Measurements from ENCODE around the gene SWT1.
"Not testable (repeated sequence)": the region's sequence is repeated elsewhere in the genome, so short reads cannot be mapped to it uniquely, and the experiment has no call there.

The SWT1 gene

GRCh38 chr1:185317034-185317885, 160.3 kb downstream of the SWT1 start, which contains the start of gene IVNS1ABP:
Gene IVNS1ABP (minus strand): TSS chr1:185317243. CDS start chr1:185309493, 7,750 bp downstream.
- DNase-seq (ENCODE audit: low read depth in 2 of 2, low spot score in 1 of 2): peak; percentile 90 to 94

GRCh38 chr1:185317886-185318310, 160.9 kb downstream of the SWT1 start:
- peak; percentile 42 to 51 for DNase-seq (ENCODE audit: low read depth in 2 of 2, low spot score in 1 of 2)

GRCh38 chr1:185318431-185319138, 161.6 kb downstream of the SWT1 start:
- no peak for DNase-seq (ENCODE audit: low read depth in 2 of 2, low spot score in 1 of 2)

- no peak for DNase-seq (ENCODE audit: low read depth in 2 of 2, low spot score in 1 of 2)
These were observed 162.1 kb downstream of the SWT1 start for GRCh38 chr1:185319139-185319475.

GRCh38 chr1:185321104-185321503, 164.1 kb downstream of the SWT1 start:
- DNase-seq (ENCODE audit: low read depth in 2 of 2, low spot score in 1 of 2): not testable (repeated sequence)

GRCh38 chr1:185321653-185322221, 164.8 kb downstream of the SWT1 start:
- DNase-seq (ENCODE audit: low read depth in 2 of 2, low spot score in 1 of 2): not testable (repeated sequence)

- no peak for DNase-seq (ENCODE audit: low read depth in 2 of 2, low spot score in 1 of 2)
These were observed 165.7 kb downstream of the SWT1 start for GRCh38 chr1:185322636-185323035.

GRCh38 chr1:185324118-185324517, 167.2 kb downstream of the SWT1 start:
- no peak for DNase-seq (ENCODE audit: low read depth in 2 of 2, low spot score in 1 of 2)

GRCh38 chr1:185325413-185325812, 168.4 kb downstream of the SWT1 start:
- no peak for DNase-seq (ENCODE audit: low read depth in 2 of 2, low spot score in 1 of 2)

- no peak for DNase-seq (ENCODE audit: low read depth in 2 of 2, low spot score in 1 of 2)
These were observed 171.3 kb downstream of the SWT1 start for GRCh38 chr1:185328255-185328654.

- DNase-seq (ENCODE audit: low read depth in 2 of 2, low spot score in 1 of 2): no peak
These were observed 177.2 kb downstream of the SWT1 start for GRCh38 chr1:185334182-185334581.

GRCh38 chr1:185337246-185337645, 180.3 kb downstream of the SWT1 start:
- DNase-seq (ENCODE audit: low read depth in 2 of 2, low spot score in 1 of 2): no peak

- no peak for DNase-seq (ENCODE audit: low read depth in 2 of 2, low spot score in 1 of 2)
These were observed 182.0 kb downstream of the SWT1 start for GRCh38 chr1:185338719-185339622.

GRCh38 chr1:185341196-185341781, 184.3 kb downstream of the SWT1 start:
- no peak for DNase-seq (ENCODE audit: low read depth in 2 of 2, low spot score in 1 of 2)
